Measurements from ENCODE around the gene SLC2A5. TPM values are rescaled to one million over a fixed set of nuclear protein-coding genes. Genes with fewer than 3 reads are reported as not detected.

The SLC2A5 gene
- total RNA-seq, 1 donor from 2014 or later, result 0.79 TPM

GRCh38 chr1:9088807-9089206, 19.4 kb upstream of the SLC2A5 start:
- H3K27me3 Mint-ChIP-seq (ENCODE audit: low read depth, unreplicated experiment), result peaks cover 15% of the 10 kb centered on the region
- peaks cover 2% of the 10 kb centered on the region for H3K36me3 Mint-ChIP-seq (ENCODE audit: low read depth, unreplicated experiment)
- Histone ChIP-seq H3K36me3 (ENCODE audit: insufficient read depth, low read length) (no peaks in the 10 kb centered on the region), H3K4me2 (ENCODE audit: low read length) (no peak overlapping the region), H2AFZ (ENCODE audit: low read depth, low read length) (no peak overlapping the region), H3K9me3 (ENCODE audit: insufficient read depth, low read depth, low read length) (peaks cover 5% of the 10 kb centered on the region), H3K9ac (ENCODE audit: low read length) (no peak overlapping the region), H3K4me1 (ENCODE audit: insufficient read depth, low read length) (peaks cover 16% of the 10 kb centered on the region), H4K20me1 (ENCODE audit: insufficient read depth, low read length) (no peaks in the 10 kb centered on the region), H3K4me3 (ENCODE audit: insufficient read depth, low read depth, low read length) (no peak overlapping the region), H3K79me2 (ENCODE audit: insufficient read depth, low read length) (no peaks in the 10 kb centered on the region), H3K27ac (ENCODE audit: low read depth, low read length) (no peak overlapping the region), H3K27me3 (ENCODE audit: insufficient read depth, low read length) (peaks cover 43% of the 10 kb centered on the region)
- H3K4me3 Mint-ChIP-seq (ENCODE audit: unreplicated experiment), result no peak overlapping the region
- H3K9me3 Mint-ChIP-seq (ENCODE audit: unreplicated experiment), result peaks cover 7% of the 10 kb centered on the region
- TF ChIP-seq, protein P1, sequence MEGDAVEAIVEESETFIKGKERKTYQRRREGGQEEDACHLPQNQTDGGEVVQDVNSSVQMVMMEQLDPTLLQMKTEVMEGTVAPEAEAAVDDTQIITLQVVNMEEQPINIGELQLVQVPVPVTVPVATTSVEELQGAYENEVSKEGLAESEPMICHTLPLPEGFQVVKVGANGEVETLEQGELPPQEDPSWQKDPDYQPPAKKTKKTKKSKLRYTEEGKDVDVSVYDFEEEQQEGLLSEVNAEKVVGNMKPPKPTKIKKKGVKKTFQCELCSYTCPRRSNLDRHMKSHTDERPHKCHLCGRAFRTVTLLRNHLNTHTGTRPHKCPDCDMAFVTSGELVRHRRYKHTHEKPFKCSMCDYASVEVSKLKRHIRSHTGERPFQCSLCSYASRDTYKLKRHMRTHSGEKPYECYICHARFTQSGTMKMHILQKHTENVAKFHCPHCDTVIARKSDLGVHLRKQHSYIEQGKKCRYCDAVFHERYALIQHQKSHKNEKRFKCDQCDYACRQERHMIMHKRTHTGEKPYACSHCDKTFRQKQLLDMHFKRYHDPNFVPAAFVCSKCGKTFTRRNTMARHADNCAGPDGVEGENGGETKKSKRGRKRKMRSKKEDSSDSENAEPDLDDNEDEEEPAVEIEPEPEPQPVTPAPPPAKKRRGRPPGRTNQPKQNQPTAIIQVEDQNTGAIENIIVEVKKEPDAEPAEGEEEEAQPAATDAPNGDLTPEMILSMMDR (IDR thresholded peaks at IDR 0.05; ENCODE audit: insufficient read depth, low read depth, low read length), result no peak
- no peak for TF ChIP-seq EZH2 (IDR thresholded peaks at IDR 0.05; ENCODE audit: insufficient read depth, low read length)
- no peak overlapping the region for H3K27ac Mint-ChIP-seq (ENCODE audit: unreplicated experiment)
- FAIRE-seq, result no peak
- peaks cover 17% of the 10 kb centered on the region for H3K4me1 Mint-ChIP-seq (ENCODE audit: low read depth, unreplicated experiment)
- no peak for DNase-seq (ENCODE audit: low read depth)

DNA sequence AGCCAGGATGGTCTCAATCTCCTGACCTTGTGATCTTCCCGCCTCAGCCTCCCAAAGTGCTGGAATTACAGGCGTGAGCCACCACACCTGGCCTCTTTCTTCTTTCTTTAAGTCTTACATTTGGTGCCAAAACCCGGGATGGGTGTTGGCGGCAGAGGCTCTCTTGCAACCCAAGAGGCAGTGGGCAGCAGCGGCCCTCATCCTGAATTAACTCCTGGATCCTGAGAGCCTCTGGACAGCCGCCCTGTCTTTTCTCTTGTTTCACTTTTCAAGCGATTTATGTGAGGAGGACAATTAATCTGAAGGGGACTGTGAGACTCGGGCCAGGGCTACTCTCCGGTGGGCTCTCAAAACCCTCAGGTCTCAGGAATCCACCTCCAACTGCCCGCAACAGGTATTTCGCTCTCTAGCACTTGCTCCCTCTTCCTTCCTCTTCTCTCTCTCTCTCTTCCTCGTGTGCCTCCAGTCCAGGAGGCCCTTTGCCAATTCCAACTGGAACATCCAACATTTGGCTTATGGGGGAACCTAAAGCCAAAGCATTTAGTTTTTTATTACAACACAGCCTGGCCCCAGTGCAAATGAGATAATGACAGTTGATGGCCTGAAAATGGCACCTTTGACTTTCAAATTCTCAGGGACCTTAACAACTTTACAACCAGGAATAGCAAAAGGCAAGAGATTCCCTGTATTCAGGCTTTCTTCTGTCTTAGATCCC, 18.1 kb upstream of the SLC2A5 start:
- Mint-ChIP-seq H3K27ac (ENCODE audit: unreplicated experiment) (no peak overlapping the region), H3K27me3 (ENCODE audit: low read depth, unreplicated experiment) (peaks cover 15% of the 10 kb centered on the region), H3K4me3 (ENCODE audit: unreplicated experiment) (no peak overlapping the region), H3K9me3 (ENCODE audit: unreplicated experiment) (peaks cover 7% of the 10 kb centered on the region), H3K36me3 (ENCODE audit: low read depth, unreplicated experiment) (peaks cover 2% of the 10 kb centered on the region), H3K4me1 (ENCODE audit: low read depth, unreplicated experiment) (peaks cover 17% of the 10 kb centered on the region)
- TF ChIP-seq, protein P1 (IDR thresholded peaks at IDR 0.05; ENCODE audit: insufficient read depth, low read depth, low read length), result no peak
- TF ChIP-seq EZH2 (IDR thresholded peaks at IDR 0.05; ENCODE audit: insufficient read depth, low read length), result no peak
- Histone ChIP-seq H3K4me1 (ENCODE audit: insufficient read depth, low read length) (peaks cover 16% of the 10 kb centered on the region), H3K9me3 (ENCODE audit: insufficient read depth, low read depth, low read length) (peaks cover 5% of the 10 kb centered on the region), H3K27ac (ENCODE audit: low read depth, low read length) (no peak overlapping the region), H3K4me3 (ENCODE audit: insufficient read depth, low read depth, low read length) (no peak overlapping the region), H2AFZ (ENCODE audit: low read depth, low read length) (no peak overlapping the region), H3K27me3 (ENCODE audit: insufficient read depth, low read length) (peaks cover 37% of the 10 kb centered on the region), H4K20me1 (ENCODE audit: insufficient read depth, low read length) (no peaks in the 10 kb centered on the region), H3K36me3 (ENCODE audit: insufficient read depth, low read length) (no peaks in the 10 kb centered on the region), H3K4me2 (ENCODE audit: low read length) (no peak overlapping the region), H3K79me2 (ENCODE audit: insufficient read depth, low read length) (no peaks in the 10 kb centered on the region), H3K9ac (ENCODE audit: low read length) (no peak overlapping the region)
- no peak for DNase-seq (ENCODE audit: low read depth)
- FAIRE-seq, result no peak

DNA sequence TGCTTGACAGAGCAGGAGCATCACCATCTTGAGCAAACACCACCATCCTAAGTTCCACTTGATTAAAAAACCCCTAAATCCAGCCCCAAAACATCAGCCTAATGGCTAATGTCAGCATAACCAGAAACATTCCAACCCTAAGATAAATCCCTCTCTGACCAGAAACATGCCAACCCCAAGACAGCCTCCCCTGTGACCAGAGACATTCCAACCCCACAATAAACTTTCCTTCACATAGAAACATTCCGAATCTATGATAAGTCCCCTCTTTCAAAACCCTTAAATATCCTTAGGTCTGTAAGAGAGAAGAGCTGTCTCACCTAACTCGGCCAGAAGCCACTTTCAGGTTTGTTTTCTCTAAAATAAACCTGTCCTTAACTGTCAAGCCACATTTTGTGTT, 17.4 kb upstream of the SLC2A5 start:
- peaks cover 37% of the 10 kb centered on the region for H3K27me3 ChIP-seq (ENCODE audit: insufficient read depth, low read length)
- H4K20me1 ChIP-seq (ENCODE audit: insufficient read depth, low read length), result no peaks in the 10 kb centered on the region
- H3K9me3 ChIP-seq (ENCODE audit: insufficient read depth, low read depth, low read length), result peaks cover 5% of the 10 kb centered on the region
- H3K4me2 ChIP-seq (ENCODE audit: low read length), result no peak overlapping the region
- H3K9ac ChIP-seq (ENCODE audit: low read length), result no peak overlapping the region
- H3K27ac Mint-ChIP-seq (ENCODE audit: unreplicated experiment), result no peak overlapping the region
- H3K4me3 Mint-ChIP-seq (ENCODE audit: unreplicated experiment), result no peak overlapping the region
- no peak overlapping the region for H2AFZ ChIP-seq (ENCODE audit: low read depth, low read length)
- no peak overlapping the region for H3K4me3 ChIP-seq (ENCODE audit: insufficient read depth, low read depth, low read length)
- H3K36me3 ChIP-seq (ENCODE audit: insufficient read depth, low read length), result no peaks in the 10 kb centered on the region
- H3K4me1 Mint-ChIP-seq (ENCODE audit: low read depth, unreplicated experiment), result peaks cover 17% of the 10 kb centered on the region
- H3K27me3 Mint-ChIP-seq (ENCODE audit: low read depth, unreplicated experiment), result peaks cover 15% of the 10 kb centered on the region
- DNase-seq (ENCODE audit: low read depth) (peak; percentile 54), FAIRE-seq (no peak)
- H3K27ac ChIP-seq (ENCODE audit: low read depth, low read length), result no peak overlapping the region
- no peak for TF ChIP-seq EZH2 (IDR thresholded peaks at IDR 0.05; ENCODE audit: insufficient read depth, low read length)
- TF ChIP-seq, protein P1 (IDR thresholded peaks at IDR 0.05; ENCODE audit: insufficient read depth, low read depth, low read length), result no peak
- H3K79me2 ChIP-seq (ENCODE audit: insufficient read depth, low read length), result no peaks in the 10 kb centered on the region
- peaks cover 2% of the 10 kb centered on the region for H3K36me3 Mint-ChIP-seq (ENCODE audit: low read depth, unreplicated experiment)
- H3K4me1 ChIP-seq (ENCODE audit: insufficient read depth, low read length), result peaks cover 16% of the 10 kb centered on the region
- H3K9me3 Mint-ChIP-seq (ENCODE audit: unreplicated experiment), result peaks cover 7% of the 10 kb centered on the region
